GM19397 (cell line): ENCODE results near the gene RCOR1.

ENCODE experiments used
- ATAC-seq: cut with Tn5 transposase; IDR thresholded peaks from one replicate; pipeline ENCODE4 v1.9.1; 2021; ENCODE audit warnings: mild to moderate bottlenecking, moderate library complexity; ENCODE audit not compliant: unreplicated experiment

The RCOR1 gene

GRCh38 chr14:102770147-102771123 lies 178.0 kb downstream of the RCOR1 start:
- ATAC-seq, result no peak

- ATAC-seq, result no peak
Observed at GRCh38 chr14:102771144-102771543, 178.7 kb downstream of the RCOR1 start.

GRCh38 chr14:102772781-102773570 lies 180.5 kb downstream of the RCOR1 start:
- no peak for ATAC-seq

- peak; percentile 24 for ATAC-seq
Observed at GRCh38 chr14:102774391-102775153, 182.1 kb downstream of the RCOR1 start.

GRCh38 chr14:102775855-102776760 lies 183.7 kb downstream of the RCOR1 start:
- no peak for ATAC-seq

DNA sequence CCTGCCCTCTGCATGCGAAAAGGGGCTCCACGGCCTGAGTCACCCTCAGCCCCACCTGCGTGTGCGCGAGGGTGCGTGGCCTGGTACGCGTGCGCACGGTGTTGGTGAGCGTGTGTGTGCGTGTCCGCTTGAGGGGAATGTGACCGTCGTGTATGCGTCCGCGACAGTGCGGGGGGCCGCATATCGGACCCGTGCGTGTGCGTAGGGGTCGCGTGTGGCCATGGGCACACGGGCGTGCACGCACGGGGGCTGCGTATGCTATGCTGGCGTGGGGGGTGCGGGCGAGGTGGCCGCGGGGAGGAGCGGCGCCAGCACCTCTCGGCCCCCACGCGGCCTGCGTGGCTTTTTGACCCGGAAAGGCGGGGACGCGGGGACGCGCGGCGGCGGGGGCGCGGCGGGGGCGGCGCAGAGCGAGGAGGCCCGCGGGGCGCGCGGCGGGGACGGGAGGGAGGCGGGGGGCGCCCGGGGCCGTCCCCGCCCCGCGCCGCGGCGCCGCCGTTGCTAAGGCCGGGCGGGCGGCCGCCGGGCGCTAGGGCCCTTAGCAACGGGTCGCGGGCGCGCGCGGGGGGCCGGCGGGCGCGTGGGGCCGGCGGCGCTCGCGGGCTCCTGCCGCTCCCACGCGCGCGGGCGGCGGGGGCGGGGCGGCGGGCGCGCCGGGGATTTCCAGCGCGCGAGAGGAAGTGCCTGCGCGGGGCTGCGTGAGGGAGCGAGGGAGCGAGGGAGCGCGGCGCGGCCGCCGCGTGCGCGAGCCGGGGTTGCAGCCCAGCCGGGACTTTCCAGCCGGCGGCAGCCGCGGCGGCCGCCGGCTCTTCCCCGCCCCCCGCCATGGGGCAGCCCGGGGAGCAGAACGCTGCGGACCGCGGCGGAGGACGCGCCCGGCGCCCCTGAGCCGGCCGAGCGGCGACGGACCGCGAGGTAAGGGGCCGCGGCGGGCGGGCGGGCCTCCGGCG lies 184.6 kb downstream of the RCOR1 start, which contains the start of gene TRAF3:
TSS of gene TRAF3 (plus strand) at position 689 of the 950 bp plus-strand sequence. CDS start 92,753 bp downstream, outside the sequence.
- ATAC-seq, result peak; percentile 69

DNA sequence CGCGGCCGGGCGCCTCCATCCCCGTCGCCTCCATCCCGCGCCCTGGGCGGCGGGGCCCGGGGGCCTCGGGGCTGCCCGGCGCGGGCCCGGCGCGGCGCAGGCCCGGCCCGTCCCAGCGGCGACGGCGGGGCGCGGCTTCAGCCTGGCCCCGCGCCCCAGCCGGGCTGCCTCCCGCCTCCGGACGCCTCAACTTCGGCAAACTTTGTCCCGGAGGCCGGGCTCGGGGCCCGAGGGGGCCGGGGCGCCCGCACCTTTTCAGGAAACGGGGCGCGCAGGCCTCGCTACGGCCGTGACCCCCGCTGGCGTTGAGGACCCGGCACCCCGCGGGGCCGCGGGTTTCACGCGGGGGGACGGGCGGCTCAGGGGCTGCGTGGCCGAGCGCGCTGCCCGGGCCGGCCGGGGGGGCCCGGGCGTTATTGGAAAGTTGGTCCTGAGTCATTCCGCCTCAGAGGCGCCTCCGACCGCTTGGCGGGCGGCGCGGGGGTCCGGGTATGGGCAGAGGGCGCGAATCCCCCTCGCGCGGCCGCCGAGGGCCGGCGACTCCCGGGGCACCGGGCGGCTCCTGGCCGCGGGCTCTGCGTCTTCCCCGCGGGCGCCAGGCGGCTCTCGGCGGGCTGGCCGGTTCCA lies 185.4 kb downstream of the RCOR1 start:
- ATAC-seq, result peak; percentile 19

- ATAC-seq, result no peak
Observed at GRCh38 chr14:102778338-102779083, 186.1 kb downstream of the RCOR1 start.

GRCh38 chr14:102779084-102779462 lies 186.6 kb downstream of the RCOR1 start:
- no peak for ATAC-seq

- ATAC-seq, result no peak
Observed at GRCh38 chr14:102779574-102780315, 187.3 kb downstream of the RCOR1 start.
